GM12865 (cell line): ENCODE results near the gene PPAT.
A peak's percentile ranks its signal among the peaks of the same experiment; 100 is the strongest.

Experiments used
- DNase-seq: peaks from one replicate; pipeline ENCODE4 v3.0.0; 2010; ENCODE audit warnings: low read depth
- H3K4me3 ChIP-seq: 2 replicates; pipeline ENCODE4 v1.5.1; 2011; ENCODE audit warnings: mild to moderate bottlenecking, low read depth, low read length, control low read depth
- CTCF ChIP-seq: IDR thresholded peaks from 2 replicates; pipeline ENCODE4 v1.5.1; 2011; ENCODE audit warnings: low read length, control low read depth, low read depth, inconsistent platforms; ENCODE audit not compliant: insufficient read depth; ENCODE audit errors: missing control alignments

PPAT gene

GRCh38 chr4:56435140-56435926 is at the start of gene PPAT:
Gene PPAT (minus strand): TSS chr4:56435615. CDS start chr4:56435477, 138 bp downstream.
- H3K4me3 ChIP-seq = peak within 1 kb of the TSS; percentile 99
- DNase-seq = peak; percentile 99
- TF ChIP-seq CTCF = peak; percentile 2

- TF ChIP-seq CTCF = no peak
- no peak for DNase-seq
- H3K4me3 ChIP-seq = no peak overlapping the region
Observed at GRCh38 chr4:56480691-56481090, 45.3 kb upstream of the PPAT start.

GRCh38 chr4:56477192-56477702 is 41.8 kb upstream of the PPAT start:
- no peak for TF ChIP-seq CTCF
- no peak for DNase-seq
- H3K4me3 ChIP-seq = no peak overlapping the region

- DNase-seq = peak; percentile 32
- no peak for TF ChIP-seq CTCF
- H3K4me3 ChIP-seq = no peak overlapping the region
Observed at GRCh38 chr4:56475917-56476316, 40.5 kb upstream of the PPAT start.

GRCh38 chr4:56469489-56470210 is 34.2 kb upstream of the PPAT start:
- peak; percentile 31 for DNase-seq
- TF ChIP-seq CTCF = no peak
- peak overlapping the region; percentile 73 for H3K4me3 ChIP-seq

GRCh38 chr4:56468097-56468422 is 32.6 kb upstream of the PPAT start:
- DNase-seq = peak; percentile 64
- TF ChIP-seq CTCF = no peak
- peak overlapping the region; percentile 73 for H3K4me3 ChIP-seq
